ENCODE data around the gene SPATC1L. TPM values are rescaled to one million over a fixed set of nuclear protein-coding genes. Genes with fewer than 3 reads are reported as not detected.
"Not testable (repeated sequence)": the region's sequence is repeated elsewhere in the genome, so short reads cannot be mapped to it uniquely, and the experiment has no call there.

SPATC1L gene
- total and polyA plus RNA-seq, 2 donors: 3.6 to 20.4 TPM

- 80% methylated on average over 4 of the region's 4 CpGs for WGBS
- H3K4me1 ChIP-seq (ENCODE audit: insufficient read depth): no peaks in the 10 kb centered on the region
- no peak for DNase-seq (ENCODE audit: extremely low spot score)
- H3K36me3 ChIP-seq (ENCODE audit: insufficient read depth): no peaks in the 10 kb centered on the region
- no peak overlapping the region for H3K4me3 ChIP-seq (ENCODE audit: low read depth, low read length)
- no peak overlapping the region for H3K27ac ChIP-seq (ENCODE audit: low read depth)
Observed at GRCh38 chr21:46178961-46179360, 5.3 kb downstream of the SPATC1L start.

DNA sequence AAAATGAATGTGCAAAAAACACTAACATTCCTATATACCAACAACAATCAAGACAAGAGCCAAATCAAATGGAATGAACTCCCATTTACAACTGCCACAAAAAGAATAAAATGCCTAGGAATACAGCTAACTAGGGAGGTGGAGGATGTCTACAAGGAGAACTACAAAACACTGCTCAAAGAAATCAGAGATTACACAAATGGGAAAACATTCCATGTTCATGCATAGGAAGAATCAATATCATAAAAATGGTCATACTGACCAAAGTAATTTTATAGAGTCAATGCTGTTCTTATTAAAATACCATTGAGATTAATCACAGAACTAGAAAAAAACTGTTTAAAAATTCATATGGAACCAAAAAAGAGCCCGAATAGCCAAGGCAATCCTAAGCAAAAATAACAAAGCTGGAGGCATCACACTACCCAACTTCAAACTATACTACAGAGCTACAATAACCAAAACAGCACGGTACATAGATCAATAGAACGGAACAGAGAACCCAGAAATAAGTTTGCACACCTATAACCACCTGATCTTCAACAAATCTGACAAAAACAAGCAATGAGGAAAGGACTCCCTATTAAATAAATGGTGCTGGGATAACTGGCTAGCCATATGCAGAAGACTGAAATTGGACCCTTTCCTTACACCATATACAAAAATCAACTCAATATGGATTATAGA lies 7.7 kb downstream of the SPATC1L start:
- DNase-seq (ENCODE audit: extremely low spot score); H3K36me3 ChIP-seq (ENCODE audit: insufficient read depth); H3K4me3 ChIP-seq (ENCODE audit: low read depth, low read length); H3K27ac ChIP-seq (ENCODE audit: low read depth); H3K4me1 ChIP-seq (ENCODE audit: insufficient read depth): not testable (repeated sequence)
- 96% methylated on average over 3 of the region's 3 CpGs for WGBS

- DNase-seq (ENCODE audit: extremely low spot score): no peak
- H3K27ac ChIP-seq (ENCODE audit: low read depth): no peak overlapping the region
- no peak overlapping the region for H3K4me3 ChIP-seq (ENCODE audit: low read depth, low read length)
- no peaks in the 10 kb centered on the region for H3K4me1 ChIP-seq (ENCODE audit: insufficient read depth)
- 100% methylated on average over 1 of the region's 1 CpG for WGBS
- H3K36me3 ChIP-seq (ENCODE audit: insufficient read depth): no peaks in the 10 kb centered on the region
Observed at GRCh38 chr21:46173573-46173972, 10.7 kb downstream of the SPATC1L start.

- 92% methylated on average over 6 of the region's 6 CpGs for WGBS
- Histone ChIP-seq H3K27ac (ENCODE audit: low read depth) (no peak overlapping the region), H3K4me3 (ENCODE audit: low read depth, low read length) (no peak overlapping the region), H3K4me1 (ENCODE audit: insufficient read depth) (no peaks in the 10 kb centered on the region), H3K36me3 (ENCODE audit: insufficient read depth) (no peaks in the 10 kb centered on the region)
- DNase-seq (ENCODE audit: extremely low spot score): no peak
Observed at GRCh38 chr21:46172863-46173528, 11.3 kb downstream of the SPATC1L start.

DNA sequence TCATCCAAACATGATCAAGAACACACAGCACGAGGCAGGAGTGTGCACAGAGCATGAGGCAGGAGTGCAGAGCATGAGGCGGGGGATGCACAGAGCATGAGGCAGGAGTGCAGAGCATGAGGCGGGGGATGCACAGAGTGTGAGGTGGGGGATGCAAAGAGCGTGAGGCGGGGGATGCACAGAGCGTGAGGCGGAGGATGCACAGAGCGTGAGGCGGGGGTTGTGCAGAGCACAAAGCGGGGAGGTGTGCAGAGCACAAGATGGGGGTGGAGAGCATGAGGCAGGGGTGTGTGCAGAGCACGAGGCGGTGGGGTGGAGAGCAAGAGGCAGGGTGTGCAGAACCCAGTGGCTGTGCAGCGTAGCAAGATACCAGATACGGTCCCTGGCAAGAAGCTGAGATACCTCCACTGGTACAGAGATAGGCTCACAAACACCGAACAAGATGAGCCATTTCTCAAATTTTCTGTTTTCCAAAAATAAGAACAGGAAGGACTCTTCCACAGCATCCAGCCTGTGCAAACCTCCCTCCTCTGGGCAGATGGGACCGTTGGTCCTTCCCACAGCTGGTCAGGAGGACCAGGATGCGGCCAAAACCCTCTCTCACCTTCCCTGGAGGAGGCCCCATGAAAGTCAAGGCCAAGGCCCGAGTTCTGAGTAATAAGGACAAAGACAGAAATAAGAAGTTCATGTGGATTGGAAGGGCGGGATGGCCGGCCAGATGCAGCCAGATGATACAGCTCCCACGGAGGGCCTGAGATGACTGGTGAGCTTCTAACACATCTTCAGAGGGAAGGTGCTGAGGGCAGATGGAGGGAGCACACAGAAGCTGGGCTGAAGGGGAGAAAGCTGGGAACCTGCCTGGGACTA lies 12.0 kb downstream of the SPATC1L start:
- no peak for DNase-seq (ENCODE audit: extremely low spot score)

DNA sequence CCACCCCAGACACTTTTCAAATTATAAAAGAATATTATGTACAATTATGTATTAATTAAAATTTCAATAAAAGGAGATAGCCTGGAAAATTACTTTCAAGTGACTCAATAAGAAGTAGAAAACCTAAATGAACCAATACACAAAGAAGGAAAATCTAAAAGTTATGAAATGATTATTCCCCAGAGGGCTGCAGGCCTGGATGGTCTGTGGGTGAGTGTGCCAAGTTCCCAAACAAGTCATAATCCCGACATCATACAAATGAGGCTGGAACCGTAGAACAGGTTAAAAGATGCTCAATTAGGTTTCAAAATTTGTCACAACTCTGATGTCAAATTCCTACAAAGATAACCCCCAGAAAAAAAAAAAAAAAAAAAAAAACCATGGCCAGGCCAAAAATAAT lies 12.7 kb downstream of the SPATC1L start:
- Histone ChIP-seq H3K36me3 (ENCODE audit: insufficient read depth) (no peaks in the 10 kb centered on the region), H3K4me1 (ENCODE audit: insufficient read depth) (no peaks in the 10 kb centered on the region), H3K27ac (ENCODE audit: low read depth) (no peak overlapping the region), H3K4me3 (ENCODE audit: low read depth, low read length) (no peak overlapping the region)
- WGBS: 38% methylated on average over 2 of the region's 2 CpGs
- DNase-seq (ENCODE audit: extremely low spot score): no peak

More for the DNA sequence above, 12.0 kb downstream of the SPATC1L start:
- no peak overlapping the region for H3K4me3 ChIP-seq (ENCODE audit: low read depth, low read length)
- no peaks in the 10 kb centered on the region for H3K4me1 ChIP-seq (ENCODE audit: insufficient read depth)
- no peaks in the 10 kb centered on the region for H3K36me3 ChIP-seq (ENCODE audit: insufficient read depth)
- H3K27ac ChIP-seq (ENCODE audit: low read depth): no peak overlapping the region
- WGBS: 90% methylated on average over 21 of the region's 21 CpGs

DNA sequence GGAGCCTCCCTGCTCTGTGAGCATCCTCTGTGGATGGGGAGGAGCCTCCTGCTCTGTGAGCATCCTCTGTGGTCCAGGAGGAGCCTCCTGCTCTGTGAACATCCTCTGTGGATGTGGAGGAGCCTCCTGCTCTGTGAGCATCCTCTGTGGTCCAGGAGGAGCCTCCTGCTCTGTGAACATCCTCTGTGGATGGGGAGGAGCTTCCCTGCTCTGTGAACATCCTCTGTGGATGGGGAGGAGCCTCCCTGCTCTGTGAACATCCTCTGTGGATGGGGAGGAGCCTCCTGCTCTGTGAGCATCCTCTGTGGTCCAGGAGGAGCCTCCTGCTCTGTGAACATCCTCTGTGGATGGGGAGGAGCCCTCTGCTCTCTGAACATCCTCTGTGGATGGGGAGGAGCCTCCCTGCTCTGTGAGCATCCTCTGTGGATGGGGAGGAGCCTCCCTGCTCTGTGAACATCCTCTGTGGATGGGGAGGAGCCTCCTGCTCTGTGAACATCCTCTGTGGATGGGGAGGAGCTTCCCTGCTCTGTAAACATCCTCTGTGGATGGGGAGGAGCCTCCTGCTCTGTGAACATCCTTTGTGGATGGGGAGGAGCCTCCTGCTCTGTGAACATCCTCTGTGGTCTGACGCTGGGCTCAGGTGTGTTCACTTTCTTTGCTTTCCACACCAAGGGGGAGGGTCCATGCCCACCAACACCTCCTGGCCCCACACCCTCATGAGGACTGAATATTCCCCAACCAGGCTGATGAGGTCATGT lies 13.6 kb downstream of the SPATC1L start:
- not testable (repeated sequence) for H3K4me1 ChIP-seq (ENCODE audit: insufficient read depth); H3K36me3 ChIP-seq (ENCODE audit: insufficient read depth); H3K4me3 ChIP-seq (ENCODE audit: low read depth, low read length); H3K27ac ChIP-seq (ENCODE audit: low read depth); DNase-seq (ENCODE audit: extremely low spot score)
- 96% methylated on average over 1 of the region's 1 CpG for WGBS

DNA sequence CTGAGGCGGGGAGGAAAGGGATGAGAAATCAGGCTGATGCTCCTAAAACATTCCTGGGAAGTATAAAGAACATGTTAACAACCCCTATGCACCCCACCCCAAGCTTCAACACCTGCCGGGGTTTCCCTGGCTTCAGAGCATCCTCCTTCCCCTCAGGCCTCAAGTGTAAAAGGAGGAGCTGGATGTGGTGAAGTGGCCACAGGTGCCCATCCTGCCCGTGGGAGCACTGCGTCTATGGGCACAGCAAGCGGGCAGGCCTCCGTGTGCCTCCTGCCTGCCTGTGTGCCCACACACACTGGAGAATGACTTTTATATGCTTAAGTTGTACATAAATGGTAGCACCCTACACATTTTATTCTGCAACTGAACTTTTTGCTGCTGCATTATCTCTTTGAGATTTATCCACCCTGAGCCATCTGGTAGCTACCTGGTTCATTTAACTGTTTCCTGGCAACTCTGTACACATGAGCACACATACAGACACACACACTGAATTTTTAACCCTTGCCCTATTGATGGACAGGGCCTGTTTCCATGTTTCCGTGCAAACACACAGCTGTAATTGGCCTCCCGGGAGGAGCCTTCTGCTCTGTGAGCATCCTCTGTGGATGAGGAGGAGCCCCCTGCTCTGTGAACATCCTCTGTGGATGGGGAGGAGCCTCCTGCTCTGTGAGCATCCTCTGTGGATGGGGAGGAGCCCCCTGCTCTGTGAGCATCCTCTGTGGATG lies 15.4 kb downstream of the SPATC1L start:
- Histone ChIP-seq H3K4me1 (ENCODE audit: insufficient read depth) (no peaks in the 10 kb centered on the region), H3K4me3 (ENCODE audit: low read depth, low read length) (no peak overlapping the region), H3K36me3 (ENCODE audit: insufficient read depth) (no peaks in the 10 kb centered on the region), H3K27ac (ENCODE audit: low read depth) (no peak overlapping the region)
- DNase-seq (ENCODE audit: extremely low spot score): no peak
- WGBS: 80% methylated on average over 8 of the region's 8 CpGs

GRCh38 chr21:46168238-46168637 lies 16.0 kb downstream of the SPATC1L start:
- DNase-seq (ENCODE audit: extremely low spot score): no peak

GRCh38 chr21:46165098-46165497 lies 19.2 kb downstream of the SPATC1L start:
- DNase-seq (ENCODE audit: extremely low spot score): no peak
- no peaks in the 10 kb centered on the region for H3K36me3 ChIP-seq (ENCODE audit: insufficient read depth)
- H3K4me3 ChIP-seq (ENCODE audit: low read depth, low read length): no peak overlapping the region
- H3K4me1 ChIP-seq (ENCODE audit: insufficient read depth): no peaks in the 10 kb centered on the region
- no peak overlapping the region for H3K27ac ChIP-seq (ENCODE audit: low read depth)

More at GRCh38 chr21:46168238-46168637, 16.0 kb downstream of the SPATC1L start:
- WGBS: 88% methylated on average over 14 of the region's 14 CpGs
- no peak overlapping the region for H3K4me3 ChIP-seq (ENCODE audit: low read depth, low read length)
- H3K27ac ChIP-seq (ENCODE audit: low read depth): no peak overlapping the region
- no peaks in the 10 kb centered on the region for H3K36me3 ChIP-seq (ENCODE audit: insufficient read depth)
- no peaks in the 10 kb centered on the region for H3K4me1 ChIP-seq (ENCODE audit: insufficient read depth)

- no peak for DNase-seq (ENCODE audit: extremely low spot score)
- no peak overlapping the region for H3K4me3 ChIP-seq (ENCODE audit: low read depth, low read length)
- WGBS: 67% methylated on average over 4 of the region's 4 CpGs
- no peaks in the 10 kb centered on the region for H3K36me3 ChIP-seq (ENCODE audit: insufficient read depth)
- no peaks in the 10 kb centered on the region for H3K4me1 ChIP-seq (ENCODE audit: insufficient read depth)
- H3K27ac ChIP-seq (ENCODE audit: low read depth): no peak overlapping the region
Observed at GRCh38 chr21:46163380-46163779, 20.9 kb downstream of the SPATC1L start.

GRCh38 chr21:46161633-46162592 lies 22.3 kb downstream of the SPATC1L start:
- 82% methylated on average over 72 of the region's 72 CpGs for WGBS
- Histone ChIP-seq H3K27ac (ENCODE audit: low read depth) (no peak overlapping the region), H3K4me1 (ENCODE audit: insufficient read depth) (no peaks in the 10 kb centered on the region), H3K4me3 (ENCODE audit: low read depth, low read length) (no peak overlapping the region), H3K36me3 (ENCODE audit: insufficient read depth) (no peaks in the 10 kb centered on the region)
- DNase-seq (ENCODE audit: extremely low spot score): no peak
